GM23338 (cell line): ENCODE results near the gene MTRF1L. TPM values are rescaled to one million over a fixed set of nuclear protein-coding genes. Genes with fewer than 3 reads are reported as not detected.

Experiments used
- ATAC-seq: fragments of 200-7000 bp; cut with Tn5 transposase; 3 replicates; pipeline ENCODE4 v1.9.1; 2020
- DNase-seq: peaks from one replicate; pipeline ENCODE4 v3.0.0-alpha.2; 2015; ENCODE audit warnings: low spot score
- H2AFZ ChIP-seq: fragments of 200-600 bp; sonication (generic); 2 replicates; pipeline ENCODE4 v1.8.0; 2016; ENCODE audit warnings: antibody characterized with exemption, mild to moderate bottlenecking, moderate library complexity
- H3F3A ChIP-seq: fragments of 200-600 bp; sonication (generic); replicated peaks from 2 replicates; pipeline ENCODE4 v1.8.0; 2017; ENCODE audit warnings: antibody characterized with exemption, mixed run types, low read depth
- H3K27ac ChIP-seq: fragments of 200-600 bp; sonication (generic); 2 replicates; pipeline ENCODE4 v1.6.1; 2016; ENCODE audit warnings: low read depth
- H3K27me3 ChIP-seq: fragments of 200-600 bp; sonication (generic); 2 replicates; pipeline ENCODE4 v1.8.0; 2016; ENCODE audit warnings: mild to moderate bottlenecking, mixed run types, moderate library complexity; ENCODE audit not compliant: insufficient read depth
- H3K36me3 ChIP-seq: fragments of 200-600 bp; sonication (generic); 2 replicates; pipeline ENCODE4 v1.8.0; 2016; ENCODE audit warnings: mild to moderate bottlenecking; ENCODE audit not compliant: insufficient read depth
- H3K4me1 ChIP-seq: fragments of 200-600 bp; sonication (generic); 2 replicates; pipeline ENCODE4 v1.8.0; 2016; ENCODE audit warnings: mild to moderate bottlenecking, moderate library complexity; ENCODE audit not compliant: insufficient read depth
- H3K4me2 ChIP-seq: fragments of 200-600 bp; sonication (generic); 2 replicates; pipeline ENCODE4 v1.7.1; 2017; ENCODE audit warnings: mixed run types
- H3K4me3 ChIP-seq: fragments of 200-600 bp; sonication (generic); 2 replicates; pipeline ENCODE4 v1.6.1; 2016; ENCODE audit warnings: mixed run types
- H3K79me2 ChIP-seq: fragments of 200-600 bp; sonication (generic); replicated peaks from 2 replicates; pipeline ENCODE4 v1.8.0; 2017; ENCODE audit warnings: mild to moderate bottlenecking; ENCODE audit not compliant: insufficient read depth
- H3K9me2 ChIP-seq: fragments of 200-600 bp; sonication (generic); 2 replicates; pipeline ENCODE4 v1.8.0; 2017; ENCODE audit not compliant: insufficient read depth
- H4K20me1 ChIP-seq: fragments of 200-600 bp; sonication (generic); replicated peaks from 2 replicates; pipeline ENCODE4 v1.8.0; 2017; ENCODE audit warnings: mild to moderate bottlenecking; ENCODE audit not compliant: insufficient read depth
- H3K27ac Mint-ChIP-seq: 2 replicates; pipeline ENCODE4 v1.8.0; 2020; ENCODE audit warnings: inconsistent platforms, mild to moderate bottlenecking, moderate library complexity, mixed read lengths
- H3K27me3 Mint-ChIP-seq: 3 replicates; pipeline ENCODE4 v1.8.0; 2022; ENCODE audit warnings: low read depth, mild to moderate bottlenecking, moderate library complexity, mixed read lengths, inconsistent platforms; ENCODE audit not compliant: insufficient read depth, poor library complexity
- H3K36me3 Mint-ChIP-seq: 3 replicates; pipeline ENCODE4 v1.8.0; 2021; ENCODE audit warnings: low read depth, mild to moderate bottlenecking, inconsistent platforms, moderate library complexity, mixed read lengths
- H3K4me1 Mint-ChIP-seq: 3 replicates; pipeline ENCODE4 v1.8.0; 2020; ENCODE audit warnings: mild to moderate bottlenecking, inconsistent platforms, mixed read lengths
- H3K4me3 Mint-ChIP-seq: 3 replicates; pipeline ENCODE4 v1.8.0; 2021; ENCODE audit warnings: moderate library complexity, mild to moderate bottlenecking, inconsistent platforms, mixed read lengths
- H3K9me3 Mint-ChIP-seq: 3 replicates; pipeline ENCODE4 v1.8.0; 2020; ENCODE audit warnings: moderate library complexity, mild to moderate bottlenecking, inconsistent platforms, mixed read lengths
- CREB1 ChIP-seq: fragments of 250-450 bp; sonication (Bioruptor Pico); IDR thresholded peaks from 2 replicates; pipeline ENCODE4 v1.5.0; 2020; ENCODE audit warnings: low read depth, mild to moderate bottlenecking, moderate library complexity
- CTCF ChIP-seq, 2 experiments: fragments of 200-600 bp in 1 of 2; sonication (generic) in 1 of 2; conservative IDR thresholded peaks; 2 replicates each; pipeline versions ENCODE4 v1.5.1 to v1.6.1; 2016 to 2017; ENCODE audit warnings: antibody characterized with exemption in 2 of 2, low read depth in 2 of 2, mild to moderate bottlenecking in 2 of 2, moderate library complexity in 1 of 2
- ETS1 ChIP-seq: IDR thresholded peaks from 2 replicates; pipeline ENCODE4 v1.6.1; 2016; ENCODE audit warnings: antibody characterized with exemption
- EZH2phosphoT487 ChIP-seq: fragments of 200-600 bp; sonication (generic); IDR thresholded peaks from one replicate; pipeline ENCODE4 v1.8.1; 2018; ENCODE audit warnings: antibody characterized with exemption; ENCODE audit not compliant: unreplicated experiment
- NANOG ChIP-seq: IDR thresholded peaks from 2 replicates; pipeline ENCODE4 v1.6.1; 2016; ENCODE audit warnings: antibody characterized with exemption, borderline replicate concordance
- POLR2AphosphoS5 ChIP-seq: IDR thresholded peaks from 2 replicates; pipeline ENCODE4 v1.6.1; 2016; ENCODE audit warnings: antibody characterized with exemption, low read depth
- REST ChIP-seq: IDR thresholded peaks from one replicate; pipeline ENCODE4 v1.6.1; 2018; ENCODE audit warnings: antibody characterized with exemption; ENCODE audit not compliant: unreplicated experiment
- polyA plus RNA-seq: library from polyadenylated mRNA; unstranded; fragments of >200 nt; fragmentation: Nextera tagmentation; extraction: Ambion mirVana; gene quantifications from 2 replicates; pipeline ENCODE4 v1.2.1, GENCODE V29; 2016
- total RNA-seq: library from RNA; depleted of rRNA; stranded (reverse); fragments of >200 nt; shearing (Covaris generic); gene quantifications from 2 replicates; pipeline ENCODE4 v1.2.3, GENCODE V29; 2014

The MTRF1L gene
- total and polyA plus RNA-seq, 2 experiments from 2014 or later = 20.5 to 28.3 TPM

GRCh38 chr6:153032255-153032882 lies 29.9 kb upstream of the MTRF1L start:
- Histone ChIP-seq H3K9me2 (no peaks in the 10 kb centered on the region), H3F3A (no peaks in the 10 kb centered on the region), H4K20me1 (no peaks in the 10 kb centered on the region), H3K36me3 (no peaks in the 10 kb centered on the region), H3K79me2 (no peaks in the 10 kb centered on the region), H3K27me3 (no peaks in the 10 kb centered on the region), H2AFZ (no peak overlapping the region), H3K4me2 (0 out of 2 replicates have a peak overlapping the region, but pooled peaks have one; percentile 44), H3K27ac (no peak overlapping the region), H3K4me1 (peaks cover 26% of the 10 kb centered on the region), H3K4me3 (no peak overlapping the region)
- Mint-ChIP-seq H3K36me3 (no peaks in the 10 kb centered on the region), H3K9me3 (no peaks in the 10 kb centered on the region), H3K4me3 (no peak overlapping the region), H3K27me3 (peaks cover 7% of the 10 kb centered on the region), H3K27ac (no peak overlapping the region), H3K4me1 (peaks cover 16% of the 10 kb centered on the region)
- DNase-seq (peak; percentile 44), ATAC-seq (no peak)
- TF ChIP-seq CTCF (conservative IDR thresholded peaks at IDR 0.05; ENCODE audit: low read depth in 2 of 2) (peak in 1 of 2 experiments; percentile 60; a peak in 3 of 4 replicates), POLR2AphosphoS5 (no peak)

GRCh38 chr6:153031335-153031955 lies 28.9 kb upstream of the MTRF1L start:
- Histone ChIP-seq H3K27ac (no peak overlapping the region), H3K4me3 (no peak overlapping the region), H2AFZ (no peak overlapping the region), H3K27me3 (no peaks in the 10 kb centered on the region), H3F3A (no peaks in the 10 kb centered on the region), H4K20me1 (no peaks in the 10 kb centered on the region), H3K4me1 (peaks cover 26% of the 10 kb centered on the region), H3K79me2 (no peaks in the 10 kb centered on the region), H3K4me2 (peak overlapping the region; percentile 44; the same call in 1 of the 2 replicates), H3K36me3 (no peaks in the 10 kb centered on the region), H3K9me2 (no peaks in the 10 kb centered on the region)
- H3K9me3 Mint-ChIP-seq = no peaks in the 10 kb centered on the region
- DNase-seq = no peak
- no peak for ATAC-seq
- no peaks in the 10 kb centered on the region for H3K36me3 Mint-ChIP-seq
- H3K27me3 Mint-ChIP-seq = peaks cover 6% of the 10 kb centered on the region
- H3K4me3 Mint-ChIP-seq = no peak overlapping the region
- no peak for TF ChIP-seq CTCF (conservative IDR thresholded peaks at IDR 0.05; ENCODE audit: low read depth in 2 of 2)
- TF ChIP-seq ETS1 = no peak
- TF ChIP-seq CREB1 = no peak
- TF ChIP-seq NANOG = 0 out of 2 replicates have a peak, but pooled peaks have one; percentile 31
- TF ChIP-seq REST = no peak
- TF ChIP-seq EZH2phosphoT487 = no peak
- H3K27ac Mint-ChIP-seq = no peak overlapping the region
- H3K4me1 Mint-ChIP-seq = peaks cover 16% of the 10 kb centered on the region
